ENCODE measurements around the gene SUSD6. TPM values are rescaled to one million over a fixed set of nuclear protein-coding genes. Genes with fewer than 3 reads are reported as not detected.

Gene SUSD6
- total and polyA plus RNA-seq, 9 of the 15 experiments (the other 6 are each of a cell fraction or from before 2014, with no cell fraction given): 2.9 to 20.7 (median 5.6) TPM

GRCh38 chr14:69680297-69680696 is 68.9 kb downstream of the SUSD6 start (continued):
- TF ChIP-seq ASH1L (IDR thresholded peaks at IDR 0.05; ENCODE audit: borderline replicate concordance, low read depth, partially characterized antibody) (no peak), THRA (IDR thresholded peaks at IDR 0.05) (no peak), KDM4B (IDR thresholded peaks at IDR 0.05; ENCODE audit: borderline replicate concordance in 2 of 2, low read depth in 1 of 2) (no peak), MYBL2 (IDR thresholded peaks at IDR 0.05; ENCODE audit: low read depth) (no peak), MYBL2 (CRISPR knock-in tag; IDR thresholded peaks at IDR 0.05; ENCODE audit: borderline replicate concordance) (no peak), RBM15 (IDR thresholded peaks at IDR 0.05; ENCODE audit: insufficient read depth, low read length) (no peak)
- TF ChIP-seq, protein P1, sequence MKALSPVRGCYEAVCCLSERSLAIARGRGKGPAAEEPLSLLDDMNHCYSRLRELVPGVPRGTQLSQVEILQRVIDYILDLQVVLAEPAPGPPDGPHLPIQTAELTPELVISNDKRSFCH (CRISPR knock-in tag; IDR thresholded peaks at IDR 0.05): no peak
- TF ChIP-seq, protein P1 (tag; IDR thresholded peaks at IDR 0.05): no peak

GRCh38 chr14:69682136-69682535 is 70.7 kb downstream of the SUSD6 start:
- BruUV-seq (replicated peaks): no TSS peak
- Histone ChIP-seq H3K36me3 (ENCODE audit: control insufficient read depth, insufficient read depth, low read length) (no peaks in the 10 kb centered on the region), H3K79me2 (ENCODE audit: control insufficient read depth, insufficient read depth, low read length) (peaks cover 65% of the 10 kb centered on the region), H3K9ac (ENCODE audit: insufficient read depth in 1 of 2, low read depth in 2 of 2, low read length in 2 of 2) (no peak overlapping the region), H3K4me2 (ENCODE audit: insufficient read depth, low read length) (no peak overlapping the region), H2AFZ (ENCODE audit: low read depth, low read length) (no peak overlapping the region), H3K4me1 (replicated peaks in 1 of 2; ENCODE audit: control insufficient read depth in 2 of 2, insufficient read depth in 2 of 2, low read length in 2 of 2) (peaks cover 17 to 38% of the 10 kb centered on the region in 2 experiments; a peak in 4 of 5 replicates), H3K9me1 (ENCODE audit: control insufficient read depth, insufficient read depth, low read length) (no peaks in the 10 kb centered on the region), H4K20me1 (replicated peaks; ENCODE audit: control insufficient read depth, insufficient read depth, low read length) (no peaks in the 10 kb centered on the region), H3K9me3 (replicated peaks; ENCODE audit: control insufficient read depth, insufficient read depth, low read depth, low read length) (no peaks in the 10 kb centered on the region), H3K4me3 (no peak overlapping the region), H3K27me3 (ENCODE audit: control insufficient read depth in 2 of 2, insufficient read depth in 2 of 2, low read length in 2 of 2) (no peaks in the 10 kb centered on the region), H3K27ac (ENCODE audit: extremely low read depth, low read depth, low read length) (no peak overlapping the region)
- in situ Hi-C loops (cut with MboI): no loop called here
- 71% methylated on average over 4 of the region's 4 CpGs for WGBS (ENCODE audit: insufficient coverage, low coverage, missing lambda C conversion rate)
- DNase-seq (ENCODE audit: extremely low read depth in 1 of 4, low spot score in 3 of 4): no peak
- POLR2A ChIA-PET: no interaction called here
- FAIRE-seq: no peak
- no peak for ATAC-seq
- intact Hi-C loops (cut with micrococcal nuclease): no loop called here
- CTCF ChIA-PET (ENCODE audit: low intra/inter-chr PET ratio): no interaction called here
- TF ChIP-seq ZNF507 (tag; conservative IDR thresholded peaks at IDR 0.05) (no peak), MECOM (CRISPR knock-in tag; IDR thresholded peaks at IDR 0.05) (no peak), ZNF197 (CRISPR knock-in tag; IDR thresholded peaks at IDR 0.05; ENCODE audit: low read depth) (no peak), PYGO2 (tag; IDR thresholded peaks at IDR 0.05) (no peak), THRA (IDR thresholded peaks at IDR 0.05) (no peak), NR2C1 (IDR thresholded peaks at IDR 0.05) (no peak), NR2C1 (tag; IDR thresholded peaks at IDR 0.05) (no peak), GABPA (tag; conservative IDR thresholded peaks at IDR 0.05; ENCODE audit: low read depth) (no peak), ZNF57 (CRISPR knock-in tag; IDR thresholded peaks at IDR 0.05) (no peak), ESRRB (CRISPR knock-in tag; IDR thresholded peaks at IDR 0.05; ENCODE audit: borderline replicate concordance) (no peak), CGGBP1 (CRISPR knock-in tag; IDR thresholded peaks at IDR 0.05) (no peak), GABPB1 (CRISPR knock-in tag; IDR thresholded peaks at IDR 0.05) (no peak)
